ENCODE results near the gene ZFYVE27.

GRCh38 chr10:97714401-97715258 lies 22.3 kb upstream of the ZFYVE27 start:
- TF ChIP-seq CTCF (IDR thresholded peaks at IDR 0.05) = peak in 1 of 6 experiments; percentile 3
- peak in 2 of 4 donors; percentile 41 to 50 for TF ChIP-seq POLR2A (IDR thresholded peaks at IDR 0.05)

Data from esophagus squamous epithelium (tissue), 4 donors.